ENCODE results near the gene TUBGCP3.

GRCh38 chr13:112481458-112481857 is 106.5 kb downstream of the TUBGCP3 start:
- no peak for TF ChIP-seq EP300 (IDR thresholded peaks at IDR 0.05; ENCODE audit: low read depth)
- TF ChIP-seq CTCF (IDR thresholded peaks at IDR 0.05): no peak
- TF ChIP-seq POLR2A (IDR thresholded peaks at IDR 0.05): no peak
